Activated CD4-positive, alpha-beta T cell treated with anti-CD3 and anti-CD28 coated beads, Interleukin-10, Interleukin-2, amounts not matched to agents 100 ng/mL and 50 ng/mL, durations not matched to agents 16 hours and 8 hours (primary cell): ENCODE results near the gene BIN2.

Experiments used
- DNase-seq: peaks from one replicate; pipeline ENCODE4 v3.0.0-alpha.2; 2020

The BIN2 gene

DNA sequence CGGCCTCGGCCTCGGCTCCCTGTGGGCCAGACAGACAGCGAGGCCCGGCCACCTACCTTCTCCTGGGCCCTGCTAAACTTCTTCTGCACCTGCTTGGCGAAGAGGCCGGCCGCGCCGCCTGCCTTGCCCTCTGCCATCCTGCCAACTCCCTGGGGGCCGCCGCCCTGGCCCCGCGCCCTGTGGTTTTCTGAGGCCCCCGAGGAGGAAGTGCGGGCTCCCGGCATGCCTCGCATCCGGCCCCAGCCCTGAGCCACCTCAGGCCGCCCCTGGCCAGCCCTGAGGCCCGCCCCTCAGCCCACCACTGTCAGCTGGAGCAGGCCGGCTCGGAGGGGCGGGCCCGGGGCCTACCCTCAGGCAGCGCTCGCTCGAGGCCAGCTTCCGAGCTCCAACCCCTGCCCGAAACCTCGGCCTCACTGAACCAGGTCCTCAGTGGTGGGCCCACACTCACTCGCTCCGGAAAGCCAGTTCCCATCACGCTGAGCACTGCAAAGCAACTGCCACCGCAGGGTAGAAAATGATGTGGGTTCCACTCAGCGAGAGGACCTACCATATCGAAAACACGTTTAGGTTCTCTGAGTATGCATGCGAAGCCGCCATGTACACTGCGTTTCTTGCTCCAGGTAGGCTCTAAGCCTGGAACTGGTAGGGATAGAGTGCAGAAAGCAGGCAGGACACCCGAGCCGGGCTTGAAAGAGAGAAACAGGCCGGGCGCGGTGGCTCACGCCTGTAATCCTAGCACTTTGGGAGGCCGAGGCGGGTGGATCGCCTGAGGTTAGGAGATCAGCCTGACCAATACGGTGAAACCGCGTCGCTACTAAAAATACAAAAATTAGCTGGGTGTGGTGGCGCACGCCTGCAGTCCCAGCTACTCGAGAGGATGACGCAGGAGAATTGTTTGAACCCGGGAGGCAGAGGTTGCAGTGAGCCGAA is at the start of gene BIN2:
BIN2 (minus strand) TSS at position 209 of the 930 bp plus-strand sequence; CDS start at position 137, 72 bp downstream.
- peak; percentile 87 for DNase-seq

DNA sequence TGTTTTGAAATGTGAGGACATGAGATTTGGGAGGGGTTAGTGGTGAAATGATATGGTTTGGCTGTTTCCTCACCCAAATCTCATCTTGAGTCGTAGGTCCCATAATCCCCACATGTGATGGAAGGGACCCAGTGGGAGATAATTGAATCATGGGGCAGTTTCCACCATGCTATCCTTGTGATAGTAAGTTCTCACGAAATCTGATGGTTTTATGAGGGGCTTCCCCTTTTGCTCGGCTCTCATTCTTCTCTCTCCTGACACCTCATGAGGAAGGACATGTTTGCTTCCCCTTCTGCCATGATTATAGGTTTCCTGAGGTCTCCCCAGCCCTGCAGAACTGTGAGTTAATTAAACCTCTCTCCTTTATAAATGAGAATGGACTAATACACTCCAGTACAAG is 49.2 kb upstream of the BIN2 start:
- DNase-seq, result no peak

DNA sequence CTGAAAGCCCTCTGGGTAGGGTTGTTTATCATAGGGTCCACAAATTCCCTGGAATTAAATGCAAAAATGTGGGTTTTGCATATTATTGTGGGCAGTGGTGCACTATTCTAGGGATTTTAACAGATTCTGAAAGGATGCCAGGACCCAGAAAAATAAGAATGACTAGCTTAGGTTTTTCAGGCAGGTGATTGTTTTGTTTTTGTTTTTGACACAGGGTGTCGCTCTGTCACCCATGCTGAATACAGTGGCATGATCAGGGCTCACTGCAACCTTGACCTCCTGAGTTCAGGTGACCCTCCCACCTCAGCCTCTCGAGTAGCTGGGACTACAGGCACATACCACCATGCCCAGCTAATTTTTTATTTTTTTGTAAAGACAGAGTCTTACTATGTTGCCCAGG is 48.0 kb upstream of the BIN2 start:
- no peak for DNase-seq

DNA sequence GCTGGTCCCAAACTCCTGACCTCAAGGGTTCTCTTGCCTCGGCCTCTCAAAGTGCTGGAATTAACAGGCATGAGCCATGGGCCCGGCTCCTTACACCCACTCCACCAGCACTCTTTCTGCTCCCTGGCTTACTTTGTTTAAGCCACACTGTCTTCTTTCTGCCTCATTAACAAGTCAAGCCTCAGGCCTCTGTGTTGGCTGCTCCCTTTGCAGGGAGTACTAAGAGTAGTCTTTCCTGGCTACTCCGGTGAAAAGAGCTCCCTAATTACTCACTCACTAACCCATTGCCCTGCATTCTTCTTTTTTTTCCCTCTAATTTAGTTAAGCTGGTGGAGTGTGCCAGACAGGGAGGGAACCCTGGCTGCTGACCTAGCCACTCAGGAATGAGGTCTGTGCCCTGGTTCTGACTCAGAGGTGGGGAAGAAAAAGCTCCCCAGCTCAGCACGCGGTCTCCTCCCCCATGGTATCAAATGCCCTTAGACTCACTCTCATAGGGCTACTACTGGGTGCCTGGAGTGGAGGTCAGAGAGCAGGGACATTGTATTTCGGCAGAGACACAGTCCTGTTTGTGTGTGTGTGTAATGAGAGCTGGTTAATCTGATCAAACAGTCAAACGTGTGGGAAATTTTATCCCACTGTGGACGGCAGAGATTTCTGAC is 47.5 kb upstream of the BIN2 start:
- DNase-seq, result no peak

DNA sequence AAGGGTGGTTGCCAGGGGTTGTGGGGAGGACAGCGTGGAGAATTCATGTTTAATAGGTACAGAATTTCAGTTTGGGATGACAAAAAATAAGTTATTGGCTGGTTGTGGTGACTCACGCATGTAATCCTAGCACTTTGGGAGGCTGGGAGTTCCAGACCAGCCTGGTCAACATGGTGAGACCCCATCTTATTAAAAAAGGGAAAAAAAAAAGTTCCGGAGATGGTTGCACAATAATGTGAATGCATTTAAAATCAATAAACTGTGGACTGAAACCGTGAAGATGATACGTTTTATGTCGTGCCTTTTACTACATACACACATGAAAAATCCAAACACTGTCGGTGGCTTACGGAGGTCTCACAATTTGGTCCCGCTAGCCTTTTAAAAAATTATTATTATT is 46.7 kb upstream of the BIN2 start:
- no peak for DNase-seq

DNA sequence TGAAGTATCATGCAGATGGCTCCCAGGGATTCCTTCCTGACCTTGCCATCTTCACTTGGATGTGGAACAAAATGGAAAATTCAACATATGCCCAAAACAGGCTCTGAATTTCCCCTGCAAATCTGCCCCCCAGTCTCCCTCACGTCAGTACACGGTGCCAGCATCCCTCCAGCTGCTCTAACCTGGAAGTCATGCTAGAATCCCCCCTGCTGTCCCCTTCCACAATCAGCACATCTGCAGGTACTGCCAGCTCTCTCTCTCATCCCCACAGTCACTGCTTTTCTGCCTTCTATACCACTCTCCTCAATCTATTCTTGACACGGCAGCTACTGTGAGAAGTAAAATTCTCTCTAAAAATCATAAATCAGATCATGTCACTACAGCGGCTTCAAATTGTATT is 45.6 kb upstream of the BIN2 start:
- no peak for DNase-seq

DNA sequence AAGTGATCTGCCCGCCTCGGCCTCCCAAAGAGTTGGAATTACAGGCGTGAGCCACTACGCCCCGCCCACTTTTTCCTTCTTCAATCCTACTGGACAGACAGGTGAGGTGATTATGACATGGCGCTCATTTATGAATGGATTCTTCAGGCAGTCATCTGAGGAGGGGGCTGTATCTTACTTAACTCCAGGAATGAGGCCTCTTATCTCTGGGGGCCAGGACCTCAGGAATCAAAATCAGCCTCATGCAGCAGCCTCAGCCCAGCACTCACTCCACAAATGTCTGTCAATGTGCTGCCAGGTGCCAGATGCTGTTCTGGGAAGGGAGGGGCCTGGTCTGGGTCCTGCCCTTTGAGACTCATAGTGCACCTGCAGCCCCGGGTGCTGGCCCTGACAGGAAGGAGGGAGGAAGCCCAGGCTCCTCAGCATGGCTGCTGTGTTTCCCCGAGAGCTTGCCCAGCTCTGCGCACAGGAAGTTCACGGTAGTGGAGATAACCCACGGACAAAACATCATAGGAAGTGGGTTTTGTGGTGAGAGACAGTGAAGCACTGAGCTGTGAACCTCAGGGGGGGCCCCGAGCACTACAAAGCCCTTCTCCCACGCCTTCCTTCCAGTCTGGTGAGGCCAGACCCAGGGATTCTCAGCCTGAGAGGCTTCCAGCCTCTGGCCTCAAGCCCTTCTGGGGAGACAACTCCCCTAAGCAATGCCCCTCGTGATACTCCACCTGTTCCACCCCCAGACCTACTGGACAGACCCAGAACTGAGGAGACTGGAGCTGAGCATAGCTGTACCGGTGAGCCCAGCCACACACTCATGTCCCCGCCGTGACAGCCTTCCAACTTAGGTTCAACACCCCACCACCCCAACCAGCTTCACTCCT is 44.9 kb upstream of the BIN2 start:
- DNase-seq, result peak; percentile 96

DNA sequence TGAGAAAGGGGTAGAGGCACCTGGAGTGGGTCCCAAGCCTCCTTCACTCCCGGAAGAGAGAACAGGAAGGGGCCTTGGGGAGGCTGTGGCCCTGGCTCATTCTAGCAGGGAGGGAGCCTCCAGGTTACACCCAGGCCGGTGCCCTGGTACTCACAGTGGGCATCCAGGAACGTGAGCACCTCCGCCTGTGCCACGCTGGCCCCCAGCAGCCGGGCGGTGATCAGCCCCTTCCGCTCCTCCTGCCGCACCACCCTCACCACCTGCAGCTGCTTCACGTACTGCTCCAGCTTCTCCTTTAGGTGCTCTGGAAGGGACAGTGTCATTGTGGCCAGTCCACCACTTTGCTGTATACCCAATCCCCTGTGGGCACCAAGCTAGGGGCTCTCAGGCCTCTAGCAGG is 41.3 kb upstream of the BIN2 start:
- DNase-seq, result no peak

DNA sequence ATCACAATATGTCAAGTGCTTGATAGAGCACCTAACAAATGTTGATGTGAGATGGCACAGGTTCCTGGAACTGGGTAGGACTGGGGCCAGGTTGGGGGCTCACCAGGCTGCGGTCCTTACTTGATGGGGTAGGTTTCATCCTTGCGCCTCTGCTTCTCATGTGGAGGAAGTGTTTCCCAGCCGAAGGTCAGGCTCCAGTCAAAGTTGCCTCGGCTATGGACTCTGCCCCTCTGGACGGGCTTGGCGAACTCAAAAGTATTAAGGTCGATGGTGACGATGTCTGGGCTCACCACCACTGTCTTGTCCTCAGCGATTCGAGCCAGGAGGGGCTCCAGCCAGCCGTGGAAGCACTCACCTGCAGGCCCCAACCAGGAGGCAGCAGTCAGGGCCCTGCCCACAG is 40.0 kb upstream of the BIN2 start:
- no peak for DNase-seq

DNA sequence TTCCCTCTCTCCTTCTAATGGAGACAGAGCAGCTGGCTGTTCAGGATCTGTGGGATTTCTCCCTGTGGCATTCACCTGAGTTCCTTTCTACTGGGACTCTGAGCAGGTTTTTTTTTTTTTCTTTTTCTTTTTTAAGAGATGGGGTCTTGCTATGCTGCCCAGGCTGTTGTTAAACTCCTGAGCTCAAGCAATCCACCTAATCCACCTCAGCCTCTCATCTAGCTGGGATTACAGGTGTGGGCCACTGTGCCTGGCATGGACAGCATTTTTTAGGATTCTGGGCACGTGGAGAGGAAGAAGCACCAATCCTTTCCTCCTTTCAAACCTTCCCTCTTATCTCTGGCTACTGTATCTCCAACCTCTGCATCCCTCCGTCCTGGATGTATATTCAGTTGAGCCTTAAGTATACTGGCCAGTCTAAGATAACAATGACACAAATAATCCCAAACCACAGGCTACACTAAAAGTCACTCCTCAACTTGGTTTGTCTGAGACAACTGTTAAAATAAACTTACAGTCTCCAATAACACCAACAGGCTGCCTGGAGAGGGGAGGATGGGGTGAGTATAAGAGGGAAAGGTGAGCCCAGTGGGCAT is 38.9 kb upstream of the BIN2 start:
- DNase-seq, result no peak

DNA sequence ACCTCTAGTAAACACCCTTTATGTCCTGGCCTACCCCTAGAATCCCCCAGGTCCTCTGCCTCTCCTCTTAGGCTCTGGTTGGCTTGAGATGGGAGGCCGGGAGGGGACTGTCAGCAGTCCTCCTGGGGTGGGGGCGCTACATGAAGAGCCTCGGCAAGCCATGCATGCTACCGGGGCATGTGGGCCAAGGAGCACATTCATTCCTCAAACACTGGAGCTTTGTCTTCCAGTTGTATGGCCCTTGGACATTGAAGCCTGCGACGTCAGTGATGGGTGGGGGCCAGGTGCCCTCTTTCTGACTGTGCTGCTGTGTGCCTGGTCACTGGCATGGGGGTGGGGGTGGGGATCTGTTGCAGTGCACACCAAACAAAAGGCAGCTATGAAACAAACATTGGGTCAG is 38.3 kb upstream of the BIN2 start:
- DNase-seq, result no peak

DNA sequence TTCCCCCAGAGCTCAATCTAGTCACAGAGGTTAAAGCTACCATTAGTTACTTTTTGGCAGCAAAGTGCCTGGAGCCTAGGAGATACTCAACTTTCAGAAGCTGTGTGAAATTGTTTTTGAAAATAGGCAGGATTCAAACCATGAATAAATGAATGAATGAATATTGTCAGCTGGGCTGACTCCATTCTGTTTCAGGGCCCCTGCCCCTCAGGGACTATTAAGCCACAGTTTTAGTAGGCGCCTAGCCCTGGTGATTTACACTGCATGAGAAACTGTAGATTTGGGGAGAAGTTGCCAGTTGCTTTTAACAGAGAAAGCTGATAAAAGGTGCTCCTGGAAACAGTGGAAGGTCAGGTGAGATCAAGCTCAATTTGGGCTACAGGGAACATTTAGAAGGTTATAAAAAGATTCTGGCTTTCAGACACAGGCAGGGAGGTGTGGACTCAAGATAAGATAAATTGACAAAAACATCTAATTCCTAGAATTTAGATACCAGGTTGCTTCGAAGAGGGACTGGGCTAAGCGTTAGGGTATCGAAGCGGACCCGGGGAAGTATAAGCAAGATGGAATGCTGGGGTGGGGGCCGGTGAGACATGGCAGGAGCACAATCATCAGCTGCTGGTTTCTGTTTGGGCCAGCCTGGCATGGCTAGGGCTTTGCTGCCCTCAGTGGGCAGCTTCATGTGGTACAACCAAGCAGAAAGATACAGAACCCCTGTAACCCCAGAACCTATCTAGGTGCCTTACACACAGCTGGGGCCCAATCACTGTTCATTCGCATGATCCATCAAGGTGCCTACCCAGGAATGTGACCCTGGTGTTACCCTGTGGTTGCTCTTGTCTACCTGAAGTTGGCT is 37.4 kb upstream of the BIN2 start:
- DNase-seq, result no peak

DNA sequence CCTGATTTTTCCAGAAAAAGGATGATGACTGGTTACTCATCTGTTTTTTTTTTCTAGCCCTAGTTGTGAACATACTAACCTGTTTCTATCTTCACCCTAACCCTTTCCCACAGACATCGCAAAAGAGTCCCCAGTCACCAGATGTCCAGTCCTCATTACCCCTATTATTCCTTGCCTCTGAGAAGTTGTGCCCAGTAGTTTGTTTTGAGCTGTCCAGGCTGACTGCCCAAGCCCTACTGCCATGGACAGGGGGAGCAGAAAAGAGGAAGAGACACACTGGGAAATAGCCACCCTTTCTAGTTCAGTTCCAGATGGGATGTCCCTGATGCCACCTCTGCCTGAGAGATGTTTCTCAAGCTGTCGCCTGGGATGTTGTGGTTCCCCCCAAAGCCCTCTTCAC is 36.3 kb upstream of the BIN2 start:
- no peak for DNase-seq

DNA sequence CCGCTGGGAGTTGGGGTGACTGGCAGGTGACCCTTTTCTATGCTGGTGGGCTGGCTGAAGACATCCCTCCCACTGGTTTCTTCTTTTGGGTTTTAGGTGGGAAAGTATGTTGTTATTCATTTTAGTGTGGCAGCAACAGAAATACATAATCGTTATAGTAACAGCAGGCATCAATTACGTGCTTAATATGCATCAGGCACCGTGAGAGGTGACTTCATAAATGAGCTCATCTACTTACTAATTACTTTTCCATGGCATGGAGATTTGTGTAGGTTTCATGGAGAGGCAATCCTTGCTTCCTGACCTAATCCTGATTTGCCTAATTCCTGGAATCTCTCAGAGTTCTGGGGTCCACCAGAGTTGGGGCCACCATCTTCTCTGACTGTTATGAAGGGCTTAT is 35.9 kb upstream of the BIN2 start:
- DNase-seq, result no peak

DNA sequence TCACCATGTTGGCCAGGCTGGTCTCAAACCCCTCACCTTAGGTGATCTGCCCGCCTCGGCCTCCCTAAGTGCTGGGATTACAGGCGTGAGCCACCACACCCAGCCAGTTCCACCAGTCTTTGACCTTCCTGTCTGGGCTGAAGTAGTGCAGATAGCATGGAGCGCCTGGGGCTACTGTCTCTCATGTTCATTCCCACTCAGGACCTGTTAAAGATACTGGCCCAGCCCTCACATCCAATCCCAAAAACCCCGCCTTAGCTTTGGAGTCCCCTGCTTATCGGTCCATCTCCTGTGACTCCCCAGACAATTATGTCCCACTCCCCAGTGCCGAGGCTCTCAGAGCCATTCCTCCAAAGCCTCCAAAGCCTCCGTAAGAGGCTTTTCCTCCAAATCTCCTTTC is 34.5 kb upstream of the BIN2 start:
- no peak for DNase-seq

DNA sequence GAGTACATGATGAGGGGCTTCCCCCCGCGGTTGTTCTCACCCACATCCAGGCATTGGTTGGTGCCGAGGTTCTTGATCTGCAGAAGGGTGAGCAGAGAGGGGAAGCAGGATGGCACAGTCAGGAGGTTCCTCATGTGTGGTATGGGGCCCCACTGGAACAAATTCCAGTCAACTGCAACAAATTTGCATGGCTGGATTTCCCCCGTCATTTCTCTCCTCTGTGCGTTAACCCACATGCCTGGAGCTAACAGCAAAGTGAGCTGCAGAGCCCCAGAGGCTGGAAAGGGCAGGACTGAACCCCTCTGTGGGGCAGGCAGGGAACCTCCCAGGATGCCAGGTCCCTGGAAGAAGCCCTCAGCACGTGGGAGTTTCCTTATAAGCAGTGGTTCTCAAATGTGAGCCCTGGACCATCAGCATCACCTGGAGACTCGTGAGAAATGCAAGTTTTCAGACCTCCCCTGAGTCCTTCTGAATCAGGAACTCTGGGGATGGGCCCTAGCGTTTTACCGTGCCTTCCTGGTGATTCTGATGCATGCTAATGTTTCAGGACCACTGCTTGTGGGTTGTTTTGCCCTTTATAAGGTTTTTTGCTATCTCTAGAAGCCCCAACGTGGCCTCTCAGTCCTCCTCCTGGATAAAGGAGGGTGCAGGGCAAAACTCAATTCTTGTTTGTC is 33.5 kb upstream of the BIN2 start:
- DNase-seq, result peak; percentile 21

DNA sequence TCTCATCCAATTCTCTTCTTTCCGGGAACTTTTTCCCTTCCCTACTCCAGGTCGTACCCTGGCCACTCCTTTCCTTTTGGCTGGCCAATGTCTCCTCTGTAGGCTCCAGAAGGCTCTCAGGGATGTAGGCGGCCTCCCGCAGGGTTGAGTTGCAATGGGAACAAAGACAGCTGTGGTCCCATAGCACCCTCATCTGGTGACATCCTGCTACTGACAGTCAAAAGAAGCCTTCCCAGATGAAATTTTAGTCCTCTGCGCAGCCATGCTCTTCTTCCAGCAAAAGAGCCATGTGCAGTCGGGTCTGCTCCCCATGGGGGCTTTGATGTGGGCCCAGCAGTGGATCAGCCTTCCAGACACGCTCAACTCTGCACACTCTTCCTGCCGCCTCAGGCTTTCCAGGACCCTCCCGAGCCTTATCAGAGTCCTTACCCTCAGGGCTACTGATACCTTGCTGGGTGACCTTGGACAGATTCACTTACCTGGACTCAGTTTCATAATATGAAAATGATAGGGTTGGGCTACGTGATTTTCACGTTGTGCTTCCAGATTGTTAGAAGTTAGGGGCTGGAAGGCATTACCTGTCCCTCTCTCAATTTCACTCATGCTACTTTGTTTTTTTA is 28.0 kb upstream of the BIN2 start:
- DNase-seq, result peak; percentile 53

DNA sequence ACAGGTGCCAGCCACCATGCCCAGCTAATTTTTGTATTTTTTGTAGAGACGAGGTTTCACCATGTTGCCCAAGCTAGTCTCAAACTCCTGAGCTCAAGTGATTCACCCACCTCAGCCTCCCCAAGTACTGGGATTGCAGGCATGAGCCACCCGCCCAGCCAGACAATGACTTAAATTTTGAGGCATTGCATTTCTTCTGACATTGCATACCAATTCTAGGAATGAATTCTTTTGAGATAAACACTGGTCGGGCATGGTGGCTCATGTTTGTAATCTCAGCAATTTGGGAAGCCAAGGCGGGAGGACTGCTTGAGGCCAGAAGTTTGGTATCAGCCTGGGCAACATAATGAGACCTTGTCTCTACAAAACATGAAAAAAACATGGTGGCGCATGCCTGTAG is 25.1 kb upstream of the BIN2 start:
- no peak for DNase-seq

DNA sequence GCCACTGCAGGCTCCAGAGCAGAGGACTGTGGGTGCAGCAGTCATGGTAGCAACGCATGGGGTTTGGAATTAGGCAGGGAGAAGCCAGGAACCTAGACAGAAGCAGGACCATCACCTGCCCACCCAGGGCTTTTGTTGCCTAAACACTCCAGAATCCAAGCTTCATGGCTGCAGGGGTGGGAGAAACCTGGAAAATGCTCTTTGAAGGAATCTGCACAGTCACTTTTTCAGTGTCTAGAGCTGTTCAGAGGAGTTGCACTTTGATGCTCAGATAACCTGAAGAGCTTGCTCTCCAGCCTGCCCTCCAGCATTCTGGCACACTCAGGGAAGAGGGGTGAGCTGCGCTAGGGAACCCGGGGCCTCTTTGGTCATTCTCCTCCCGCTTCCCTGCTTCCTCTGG is 24.1 kb upstream of the BIN2 start:
- DNase-seq, result no peak

DNA sequence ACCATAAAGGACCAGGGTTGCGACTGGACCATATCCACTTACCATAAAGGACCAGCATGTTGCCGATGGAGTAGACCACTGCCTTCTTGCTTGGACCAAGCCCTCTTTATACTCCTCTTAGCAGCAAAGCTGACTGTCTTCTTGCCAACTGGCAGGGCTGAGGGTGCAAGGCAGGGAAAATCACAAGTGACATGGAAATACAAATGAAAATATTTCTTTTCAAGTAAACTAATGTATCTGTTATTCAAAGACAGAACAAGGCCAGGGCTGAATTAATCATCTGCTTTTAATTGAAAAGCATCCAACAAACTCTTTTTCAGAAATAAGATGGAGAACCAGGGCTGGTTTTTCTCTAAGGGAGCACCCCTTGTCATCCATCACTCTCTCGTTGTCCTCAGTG is 22.6 kb upstream of the BIN2 start, which contains the start of gene CELA1:
CELA1 (minus strand) TSS at position 99 of the 400 bp plus-strand sequence; CDS start at position 58, 41 bp downstream.
- no peak for DNase-seq

DNA sequence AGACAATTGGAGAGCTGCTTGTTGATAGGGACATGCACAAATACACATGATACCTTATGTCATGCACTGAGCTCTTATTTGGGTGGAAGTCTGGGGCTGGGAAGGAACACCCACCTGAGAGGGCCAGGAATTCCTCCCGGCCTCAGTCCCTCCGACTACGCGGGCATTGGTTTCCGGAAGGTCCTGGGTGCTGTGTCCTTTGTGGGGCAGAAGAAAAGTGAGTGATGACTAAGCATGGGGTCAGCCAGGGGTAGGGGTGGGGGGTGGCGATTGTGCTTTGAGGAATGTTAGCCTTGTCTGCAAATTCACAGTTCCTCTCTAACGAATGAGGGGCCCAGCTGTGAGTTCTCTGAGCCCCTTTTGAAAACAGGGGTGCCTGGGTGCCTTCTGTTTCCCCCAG is 21.7 kb upstream of the BIN2 start:
- DNase-seq, result no peak
